Hepatocyte (in vitro differentiated cells): ENCODE results near the gene TRAPPC12. TPM values are rescaled to one million over a fixed set of nuclear protein-coding genes. Genes with fewer than 3 reads are reported as not detected.
A peak's percentile ranks its signal among the peaks of the same experiment; 100 is the strongest.

ENCODE experiments used
- DNase-seq: peaks from one replicate; pipeline ENCODE4 v3.0.0-alpha.2; 2016; ENCODE audit warnings: low spot score
- H2AFZ ChIP-seq: fragments of 200-600 bp; sonication (generic); 2 replicates; pipeline ENCODE4 v1.6.0; 2016; ENCODE audit warnings: antibody characterized with exemption, mild to moderate bottlenecking
- H3K27ac ChIP-seq: fragments of 200-600 bp; sonication (generic); 2 replicates; pipeline ENCODE4 v1.5.1; 2016; ENCODE audit warnings: mild to moderate bottlenecking
- H3K27me3 ChIP-seq: fragments of 200-600 bp; sonication (generic); 2 replicates; pipeline ENCODE4 v1.6.1; 2016
- H3K36me3 ChIP-seq: fragments of 200-600 bp; sonication (generic); replicated peaks from 2 replicates; pipeline ENCODE4 v1.5.1; 2016; ENCODE audit warnings: low read depth; ENCODE audit not compliant: insufficient read depth
- H3K4me1 ChIP-seq: fragments of 200-600 bp; sonication (generic); 2 replicates; pipeline ENCODE4 v1.5.1; 2016; ENCODE audit warnings: mild to moderate bottlenecking, moderate library complexity; ENCODE audit not compliant: insufficient read depth
- H3K4me2 ChIP-seq: fragments of 200-600 bp; sonication (generic); 2 replicates; pipeline ENCODE4 v1.6.0; 2016
- H3K4me3 ChIP-seq: fragments of 200-600 bp; sonication (generic); 2 replicates; pipeline ENCODE4 v1.5.1; 2016; ENCODE audit warnings: mild to moderate bottlenecking
- H3K79me2 ChIP-seq: fragments of 200-600 bp; sonication (generic); 2 replicates; pipeline ENCODE4 v1.6.0; 2017; ENCODE audit warnings: mild to moderate bottlenecking
- H3K9me2 ChIP-seq: fragments of 200-600 bp; sonication (generic); replicated peaks from 2 replicates; pipeline ENCODE4 v1.6.0; 2017; ENCODE audit warnings: mild to moderate bottlenecking; ENCODE audit not compliant: insufficient read depth
- H3K9me3 ChIP-seq: fragments of 200-600 bp; sonication (generic); 2 replicates; pipeline ENCODE4 v1.5.1; 2016; ENCODE audit warnings: low read depth, mild to moderate bottlenecking
- H4K20me1 ChIP-seq: fragments of 200-600 bp; sonication (generic); 2 replicates; pipeline ENCODE4 v1.6.0; 2016; ENCODE audit warnings: mild to moderate bottlenecking; ENCODE audit not compliant: insufficient read depth, poor library complexity, severe bottlenecking
- EZH2 ChIP-seq: fragments of 200-600 bp; sonication (generic); IDR thresholded peaks from 2 replicates; pipeline ENCODE4 v1.6.1; 2016; ENCODE audit warnings: antibody characterized with exemption, mild to moderate bottlenecking, borderline replicate concordance
- EZH2phosphoT487 ChIP-seq: fragments of 200-600 bp; sonication (generic); IDR thresholded peaks from one replicate; pipeline ENCODE4 v1.6.1; 2018; ENCODE audit warnings: antibody characterized with exemption, mild to moderate bottlenecking, low read depth, moderate library complexity; ENCODE audit not compliant: unreplicated experiment, severe bottlenecking
- WGBS: methylation state at CpG from one replicate; pipeline ENCODE4 v1.1.6; 2016; ENCODE audit warnings: low lambda C conversion rate; ENCODE audit errors: missing lambda C conversion rate; 5-methylcytosine and 5-hydroxymethylcytosine counted together
- polyA plus RNA-seq: library from polyadenylated mRNA; unstranded; fragments of >200 nt; fragmentation: Nextera tagmentation; extraction: Ambion mirVana; gene quantifications from 2 replicates; pipeline ENCODE4 v1.2.1, GENCODE V29; 2016
- total RNA-seq: library from RNA; depleted of rRNA; stranded (reverse); fragments of >200 nt; gene quantifications from 2 replicates; pipeline ENCODE4 v1.2.3, GENCODE V29; 2014
- TF ChIP-seq, protein P1 (sequence below): fragments of 200-600 bp; sonication (generic); IDR thresholded peaks from 2 replicates; pipeline ENCODE4 v1.5.1; 2016; ENCODE audit warnings: antibody characterized with exemption, mild to moderate bottlenecking; ENCODE audit not compliant: poor library complexity

TRAPPC12 gene
- total and polyA plus RNA-seq, 2 experiments from 2014 or later: 49.3 to 61.2 TPM

DNA sequence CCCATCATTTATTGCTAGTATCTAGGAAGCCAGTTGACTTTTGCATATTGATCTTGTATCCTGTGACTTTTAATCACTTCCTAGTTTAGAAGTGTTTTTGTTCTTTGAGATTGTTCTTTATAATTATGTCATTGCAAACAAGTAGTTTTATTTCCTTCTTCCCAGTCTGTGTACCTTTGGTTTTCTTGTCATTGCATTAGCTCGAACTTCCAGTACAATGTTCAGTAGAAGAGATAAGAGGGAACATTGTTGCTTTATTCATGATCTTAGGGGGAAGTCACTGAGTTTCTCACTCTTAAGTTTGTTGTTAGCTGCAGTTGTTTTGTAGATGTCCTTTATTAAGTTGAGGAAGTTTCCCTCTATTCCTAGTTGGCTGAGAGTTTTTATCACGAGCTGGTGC is 61.0 kb downstream of the TRAPPC12 start:
- Histone ChIP-seq H3K9me3 (no peaks in the 10 kb centered on the region), H3K4me3 (no peak overlapping the region), H3K36me3 (no peaks in the 10 kb centered on the region), H3K27ac (peak overlapping the region; percentile 14), H3K9me2 (no peaks in the 10 kb centered on the region), H3K27me3 (no peaks in the 10 kb centered on the region), H3K4me1 (no peaks in the 10 kb centered on the region), H3K4me2 (no peak overlapping the region), H4K20me1 (no peaks in the 10 kb centered on the region), H2AFZ (no peak overlapping the region), H3K79me2 (peaks cover 4% of the 10 kb centered on the region)
- DNase-seq: peak; percentile 3
- TF ChIP-seq, protein P1, sequence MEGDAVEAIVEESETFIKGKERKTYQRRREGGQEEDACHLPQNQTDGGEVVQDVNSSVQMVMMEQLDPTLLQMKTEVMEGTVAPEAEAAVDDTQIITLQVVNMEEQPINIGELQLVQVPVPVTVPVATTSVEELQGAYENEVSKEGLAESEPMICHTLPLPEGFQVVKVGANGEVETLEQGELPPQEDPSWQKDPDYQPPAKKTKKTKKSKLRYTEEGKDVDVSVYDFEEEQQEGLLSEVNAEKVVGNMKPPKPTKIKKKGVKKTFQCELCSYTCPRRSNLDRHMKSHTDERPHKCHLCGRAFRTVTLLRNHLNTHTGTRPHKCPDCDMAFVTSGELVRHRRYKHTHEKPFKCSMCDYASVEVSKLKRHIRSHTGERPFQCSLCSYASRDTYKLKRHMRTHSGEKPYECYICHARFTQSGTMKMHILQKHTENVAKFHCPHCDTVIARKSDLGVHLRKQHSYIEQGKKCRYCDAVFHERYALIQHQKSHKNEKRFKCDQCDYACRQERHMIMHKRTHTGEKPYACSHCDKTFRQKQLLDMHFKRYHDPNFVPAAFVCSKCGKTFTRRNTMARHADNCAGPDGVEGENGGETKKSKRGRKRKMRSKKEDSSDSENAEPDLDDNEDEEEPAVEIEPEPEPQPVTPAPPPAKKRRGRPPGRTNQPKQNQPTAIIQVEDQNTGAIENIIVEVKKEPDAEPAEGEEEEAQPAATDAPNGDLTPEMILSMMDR: no peak
- no peak for TF ChIP-seq EZH2
- TF ChIP-seq EZH2phosphoT487: no peak
- WGBS: 79% methylated on average over 2 of the region's 2 CpGs

DNA sequence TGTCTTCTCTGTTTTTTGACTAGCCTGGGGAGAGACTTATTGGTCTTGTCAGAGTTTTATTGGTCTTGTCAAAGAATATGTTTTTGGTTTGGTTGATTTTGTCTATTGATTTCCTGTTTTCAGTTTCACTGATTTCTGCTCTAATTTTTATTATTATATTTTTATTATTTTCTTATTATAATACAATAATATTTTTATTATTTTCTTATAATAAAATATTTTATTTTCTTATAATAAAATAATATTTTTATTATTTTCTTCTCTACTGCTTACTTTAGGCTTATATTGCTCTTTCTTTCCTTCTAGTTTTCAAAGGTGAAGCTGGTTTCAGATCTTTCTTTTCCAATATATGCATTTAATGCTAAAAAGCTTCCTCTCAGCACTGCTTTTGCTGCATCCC is 62.0 kb downstream of the TRAPPC12 start:
- no peaks in the 10 kb centered on the region for H3K9me3 ChIP-seq
- H3K4me2 ChIP-seq: no peak overlapping the region
- H3K27me3 ChIP-seq: no peaks in the 10 kb centered on the region
- no peak overlapping the region for H3K27ac ChIP-seq
- no peaks in the 10 kb centered on the region for H4K20me1 ChIP-seq
- no peak overlapping the region for H3K4me3 ChIP-seq
- TF ChIP-seq EZH2: no peak
- peaks cover 4% of the 10 kb centered on the region for H3K79me2 ChIP-seq
- no peaks in the 10 kb centered on the region for H3K4me1 ChIP-seq
- H2AFZ ChIP-seq: no peak overlapping the region
- no peaks in the 10 kb centered on the region for H3K36me3 ChIP-seq
- DNase-seq: no peak
- H3K9me2 ChIP-seq: no peaks in the 10 kb centered on the region

DNA sequence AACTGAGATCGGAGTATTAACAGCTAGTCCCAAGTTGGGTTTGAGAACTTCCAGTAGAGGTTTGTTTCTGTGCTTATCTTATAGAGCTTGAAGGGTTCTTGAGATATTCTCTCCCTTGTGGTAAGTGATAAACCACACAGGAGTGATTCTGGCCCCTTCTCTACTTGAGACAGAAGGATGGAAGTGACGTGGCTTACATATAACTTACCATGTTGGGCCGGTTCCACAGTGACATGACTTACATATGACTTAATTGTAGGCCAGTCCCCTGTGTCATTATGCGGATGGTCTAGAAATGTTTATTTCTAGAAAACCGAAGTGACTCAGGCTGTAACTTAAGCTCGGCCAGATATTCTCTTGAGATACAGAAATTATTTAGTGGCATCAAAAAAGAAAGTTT is 62.7 kb downstream of the TRAPPC12 start:
- WGBS: 97% methylated on average over 6 of the region's 6 CpGs
- DNase-seq: peak; percentile 2

DNA sequence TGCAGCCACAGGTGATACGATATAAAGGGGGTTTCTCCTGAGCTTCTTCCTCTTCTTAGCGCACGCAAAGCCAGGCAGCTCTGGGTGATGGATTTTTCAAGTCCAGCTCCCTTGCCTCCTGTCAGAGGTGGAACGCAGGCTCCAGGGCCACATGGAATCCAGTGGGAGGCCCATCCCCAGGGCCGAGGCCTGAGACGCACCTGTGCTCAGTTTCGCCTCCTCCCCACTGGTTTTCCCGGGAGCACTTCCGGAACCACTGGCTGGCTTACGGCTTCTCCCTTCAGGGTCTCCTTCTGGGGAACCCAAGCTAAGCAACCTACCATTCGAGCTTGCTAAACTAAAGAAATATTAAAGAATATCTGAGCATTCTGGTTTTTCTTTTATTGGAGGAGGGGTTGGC is 63.6 kb downstream of the TRAPPC12 start:
- DNase-seq: no peak
- WGBS: 97% methylated on average over 11 of the region's 11 CpGs
- H2AFZ ChIP-seq: no peak overlapping the region
- H3K79me2 ChIP-seq: peaks cover 4% of the 10 kb centered on the region
- H3K27ac ChIP-seq: no peak overlapping the region
- no peaks in the 10 kb centered on the region for H3K4me1 ChIP-seq
- no peaks in the 10 kb centered on the region for H3K27me3 ChIP-seq
- no peaks in the 10 kb centered on the region for H3K9me3 ChIP-seq
- H3K9me2 ChIP-seq: no peaks in the 10 kb centered on the region
- TF ChIP-seq, protein P1: no peak
- TF ChIP-seq EZH2phosphoT487: no peak
- no peak overlapping the region for H3K4me2 ChIP-seq
- H3K36me3 ChIP-seq: no peaks in the 10 kb centered on the region
- H4K20me1 ChIP-seq: no peaks in the 10 kb centered on the region
- H3K4me3 ChIP-seq: no peak overlapping the region

More for the DNA sequence above, 62.7 kb downstream of the TRAPPC12 start:
- H3K79me2 ChIP-seq: peaks cover 4% of the 10 kb centered on the region
- H3K9me3 ChIP-seq: no peaks in the 10 kb centered on the region
- H4K20me1 ChIP-seq: no peaks in the 10 kb centered on the region
- H3K4me1 ChIP-seq: no peaks in the 10 kb centered on the region
- no peaks in the 10 kb centered on the region for H3K9me2 ChIP-seq
- H3K27me3 ChIP-seq: no peaks in the 10 kb centered on the region
- no peak overlapping the region for H2AFZ ChIP-seq
- H3K4me3 ChIP-seq: no peak overlapping the region
- H3K27ac ChIP-seq: no peak overlapping the region
- no peaks in the 10 kb centered on the region for H3K36me3 ChIP-seq
- TF ChIP-seq, protein P1: no peak
- TF ChIP-seq EZH2 (no peak), EZH2phosphoT487 (no peak)
- H3K4me2 ChIP-seq: no peak overlapping the region
